Stomach (tissue), 9 donors: ENCODE data around the gene BCAM. TPM values are rescaled to one million over a fixed set of nuclear protein-coding genes. Genes with fewer than 3 reads are reported as not detected.
A peak's percentile ranks its signal among the peaks of the same experiment; 100 is the strongest.
"Not testable (repeated sequence)": the region's sequence is repeated elsewhere in the genome, so short reads cannot be mapped to it uniquely, and the experiment has no call there.

Source experiments
- DNase-seq, 2 donors: peaks; one replicate each; pipeline versions ENCODE4 v3.0.0 to v3.0.0-alpha.2; 2013 to 2019
- H3K27ac ChIP-seq, 5 donors: fragments of 200-600 bp in 4 of 5; sonication (generic) in 4 of 5; one replicate each; pipeline ENCODE4 v1.5.1; 2013 to 2019; ENCODE audit warnings: mild to moderate bottlenecking in 1 of 5, moderate library complexity in 1 of 5
- H3K27me3 ChIP-seq, 3 donors: fragments of 200-600 bp; sonication (generic); one replicate each; pipeline ENCODE4 v1.5.1; 2017 to 2019; ENCODE audit warnings: mixed run types in 1 of 3
- H3K36me3 ChIP-seq, 4 donors: fragments of 200-600 bp; sonication (generic); 1 replicate in 3 of 4; 2 replicates in 1 of 4; pipeline ENCODE4 v1.5.1; 2016 to 2019
- H3K4me1 ChIP-seq, 4 donors: fragments of 200-600 bp; sonication (generic); one replicate each; pipeline ENCODE4 v1.5.1; 2016 to 2019
- H3K4me3 ChIP-seq, 4 donors: fragments of 200-600 bp; sonication (generic) in 3 of 4; one replicate each; pipeline ENCODE4 v1.5.1; 2016 to 2019; ENCODE audit warnings: mild to moderate bottlenecking in 1 of 4
- H3K9me3 ChIP-seq, 4 donors: fragments of 200-600 bp; sonication (generic); one replicate each; pipeline ENCODE4 v1.5.1; 2016 to 2019
- EP300 ChIP-seq: sonication (generic); formaldehyde crosslinking; IDR thresholded peaks from one replicate; pipeline ENCODE4 v1.6.1; 2017; ENCODE audit warnings: antibody characterized with exemption
- POLR2A ChIP-seq, 4 donors: fragments of 450-650 bp; IDR thresholded peaks; one replicate each; pipeline ENCODE4 v1.6.1; 2016; ENCODE audit warnings: antibody characterized with exemption in 4 of 4, control low read depth in 2 of 4, mild to moderate bottlenecking in 1 of 4, moderate library complexity in 1 of 4
- POLR2AphosphoS5 ChIP-seq, 3 donors: sonication (generic); formaldehyde crosslinking; IDR thresholded peaks; one replicate each; pipeline ENCODE4 v1.6.1; 2016; ENCODE audit warnings: antibody characterized with exemption in 3 of 3
- WGBS, 5 donors: extraction: QIAGEN DNeasy Blood & Tissue Kit in 3 of 5; methylation state at CpG; one replicate each; pipeline versions ENCODE4 v1.1.5 to v1.1.7; 2013 to 2018; 5-methylcytosine and 5-hydroxymethylcytosine counted together
- intact Hi-C: fragments of 100-400 bp; cut with DNase I; formaldehyde crosslinking; loops from one replicate; pipeline ENCODE4 v1.15.1; 2023; ENCODE audit warnings: low total_unique reads
- polyA plus RNA-seq, 3 donors: library from polyadenylated mRNA; stranded (reverse); fragments of 200-250 nt; gene quantifications; one replicate each; pipeline ENCODE4 v1.2.3, GENCODE V29; 2013
- total RNA-seq, 5 donors: library from RNA; depleted of rRNA; stranded (reverse); fragments of >200 nt; gene quantifications; one replicate each; pipeline versions ENCODE4 v1.1.0 to v1.2.3, GENCODE V29; 2014 to 2016
- TF ChIP-seq, protein P1 (sequence below), 7 experiments: fragments of 450-650 bp in 4 of 7; fragments of 200-600 bp in 3 of 7; sonication (generic) in 3 of 7; IDR thresholded peaks; one replicate each; pipeline ENCODE4 v1.5.1; 2016 to 2019; ENCODE audit warnings: antibody characterized with exemption in 7 of 7, control low read depth in 2 of 7, mild to moderate bottlenecking in 1 of 7
- donor health status: healthy with polysubstance abuse.
- donor health status: Bipolar disorder and iron deficiency.
- donor health status: healthy.

The BCAM gene
- total and polyA plus RNA-seq, 8 donors = 7.3 to 265 (median 36.5) TPM

GRCh38 chr19:44765949-44766335, 43.0 kb upstream of the BCAM start:
- no peak overlapping the region for H3K4me3 ChIP-seq
- H3K36me3 ChIP-seq = peaks cover 0 to 11% (median 7%) of the 10 kb centered on the region in 4 donors
- no peak for DNase-seq
- intact Hi-C loops = no loop called here
- H3K27ac ChIP-seq = peak overlapping the region in 2 of 5 donors; percentile 32 to 54
- H3K9me3 ChIP-seq = peaks cover 0 to 5% (median 0%) of the 10 kb centered on the region in 4 donors
- WGBS, 5 donors = 79 to 93% (median 87%) methylated on average over 3 of the region's 3 CpGs
- H3K4me1 ChIP-seq = peaks cover 3 to 38% (median 9%) of the 10 kb centered on the region in 4 donors
- TF ChIP-seq EP300 (no peak), POLR2A (IDR thresholded peaks at IDR 0.05) (no peak), POLR2AphosphoS5 (IDR thresholded peaks at IDR 0.05) (no peak)
- TF ChIP-seq, protein P1, sequence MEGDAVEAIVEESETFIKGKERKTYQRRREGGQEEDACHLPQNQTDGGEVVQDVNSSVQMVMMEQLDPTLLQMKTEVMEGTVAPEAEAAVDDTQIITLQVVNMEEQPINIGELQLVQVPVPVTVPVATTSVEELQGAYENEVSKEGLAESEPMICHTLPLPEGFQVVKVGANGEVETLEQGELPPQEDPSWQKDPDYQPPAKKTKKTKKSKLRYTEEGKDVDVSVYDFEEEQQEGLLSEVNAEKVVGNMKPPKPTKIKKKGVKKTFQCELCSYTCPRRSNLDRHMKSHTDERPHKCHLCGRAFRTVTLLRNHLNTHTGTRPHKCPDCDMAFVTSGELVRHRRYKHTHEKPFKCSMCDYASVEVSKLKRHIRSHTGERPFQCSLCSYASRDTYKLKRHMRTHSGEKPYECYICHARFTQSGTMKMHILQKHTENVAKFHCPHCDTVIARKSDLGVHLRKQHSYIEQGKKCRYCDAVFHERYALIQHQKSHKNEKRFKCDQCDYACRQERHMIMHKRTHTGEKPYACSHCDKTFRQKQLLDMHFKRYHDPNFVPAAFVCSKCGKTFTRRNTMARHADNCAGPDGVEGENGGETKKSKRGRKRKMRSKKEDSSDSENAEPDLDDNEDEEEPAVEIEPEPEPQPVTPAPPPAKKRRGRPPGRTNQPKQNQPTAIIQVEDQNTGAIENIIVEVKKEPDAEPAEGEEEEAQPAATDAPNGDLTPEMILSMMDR (IDR thresholded peaks at IDR 0.05) = no peak
- no peaks in the 10 kb centered on the region for H3K27me3 ChIP-seq

DNA sequence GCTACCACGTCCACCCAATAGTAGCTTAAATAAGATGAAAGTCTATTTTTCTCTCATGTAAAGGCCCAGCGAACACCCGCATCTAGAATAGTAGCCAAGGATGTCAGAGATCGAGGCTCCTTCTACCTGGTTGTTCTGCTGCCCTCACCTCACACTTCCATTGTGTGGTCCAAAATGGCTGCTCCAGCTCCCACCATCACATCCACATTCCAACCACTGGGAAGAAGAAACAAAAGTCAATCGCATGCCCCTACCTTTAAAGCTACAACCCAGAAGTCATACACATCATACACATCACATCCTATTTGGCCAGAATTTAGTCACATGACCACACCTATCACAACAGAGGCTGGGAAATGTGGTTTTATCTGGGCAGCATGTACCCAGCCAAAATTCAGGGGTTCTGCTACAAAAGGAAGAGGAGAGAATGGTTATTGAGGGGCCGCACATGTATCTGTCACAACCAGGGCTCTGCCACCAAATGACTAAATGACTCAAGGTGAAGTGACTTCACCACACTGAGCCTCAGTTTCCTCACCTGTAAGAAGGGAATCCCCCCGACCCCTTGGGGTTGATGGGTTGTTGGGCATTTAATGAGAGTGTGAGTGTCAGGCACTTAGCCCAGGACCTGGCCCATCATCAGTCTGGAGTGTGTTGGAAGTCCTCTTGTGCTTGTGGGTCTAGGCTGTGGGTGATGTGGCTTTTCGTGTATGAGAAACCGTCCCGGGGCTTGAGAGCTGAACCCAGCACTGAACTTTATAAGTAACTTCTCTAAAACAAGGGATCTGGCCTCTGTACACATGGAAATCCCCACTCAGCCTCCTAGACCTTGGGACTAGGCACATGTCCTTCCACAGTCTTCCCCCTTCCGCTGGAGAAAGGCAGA, 41.4 kb upstream of the BCAM start:
- no peaks in the 10 kb centered on the region for H3K36me3 ChIP-seq
- 69 to 80% (median 75%) methylated on average over 10 to 11 of the region's 11 CpGs for WGBS, 5 donors
- TF ChIP-seq EP300 = no peak
- no peak for TF ChIP-seq POLR2A (IDR thresholded peaks at IDR 0.05)
- TF ChIP-seq POLR2AphosphoS5 (IDR thresholded peaks at IDR 0.05) = no peak
- TF ChIP-seq, protein P1 (IDR thresholded peaks at IDR 0.05) = no peak
- peaks cover 0 to 5% (median 0%) of the 10 kb centered on the region in 4 donors for H3K9me3 ChIP-seq
- intact Hi-C loops = no loop called here
- H3K4me3 ChIP-seq = no peak overlapping the region
- DNase-seq = no peak
- H3K4me1 ChIP-seq = peaks cover 3 to 36% (median 9%) of the 10 kb centered on the region in 4 donors
- no peaks in the 10 kb centered on the region for H3K27me3 ChIP-seq
- peak overlapping the region in 1 of 5 donors; percentile 5 for H3K27ac ChIP-seq

DNA sequence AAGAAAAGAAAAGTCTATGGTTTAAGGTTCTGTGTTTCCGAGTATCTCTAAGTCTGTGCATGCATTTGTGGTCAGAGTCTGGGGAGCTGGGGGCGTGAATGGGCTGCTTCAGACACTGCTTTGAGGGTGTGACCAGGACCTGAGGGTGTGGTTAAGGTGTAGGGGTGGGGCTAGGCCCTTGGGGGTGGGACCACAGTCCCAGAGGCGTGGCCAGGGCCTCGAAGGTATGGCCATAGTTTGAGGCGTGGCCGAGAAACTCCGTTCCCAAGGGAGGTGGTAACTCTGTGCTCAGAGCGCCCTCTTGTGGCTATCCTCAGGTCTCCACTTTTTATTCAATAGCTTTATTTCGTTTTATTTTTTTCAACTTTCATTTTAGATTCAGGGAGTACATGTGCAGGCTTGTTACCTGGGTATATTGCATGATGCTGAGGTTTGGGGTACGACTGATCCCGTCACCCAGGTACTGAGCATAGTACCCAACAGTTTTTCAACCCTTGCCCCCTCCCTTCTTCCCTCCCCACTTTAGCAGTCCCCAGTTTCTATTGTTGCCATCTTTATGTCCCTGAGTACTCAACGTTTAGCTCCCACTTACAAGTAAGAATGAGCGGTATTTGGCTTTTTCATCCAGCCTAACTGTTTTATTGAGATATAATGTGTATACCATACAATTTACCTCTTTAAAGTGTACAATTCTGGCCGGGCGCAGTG, 38.2 kb upstream of the BCAM start:
- Histone ChIP-seq H3K36me3 (no peaks in the 10 kb centered on the region), H3K9me3 (peaks cover 0 to 5% (median 0%) of the 10 kb centered on the region in 4 donors), H3K27ac (peak overlapping the region in 4 of 5 donors; percentile 13 to 55 (median 43)), H3K4me1 (peaks cover 3 to 16% (median 12%) of the 10 kb centered on the region in 4 donors), H3K4me3 (peak overlapping the region in 1 of 4 donors; percentile 8), H3K27me3 (no peaks in the 10 kb centered on the region)
- TF ChIP-seq, protein P1 (IDR thresholded peaks at IDR 0.05) = peak in 6 of 7 experiments; percentile 14 to 96 (median 88)
- TF ChIP-seq POLR2AphosphoS5 (IDR thresholded peaks at IDR 0.05) (peak in 1 of 3 donors; percentile 85), POLR2A (IDR thresholded peaks at IDR 0.05) (no peak), EP300 (no peak)
- intact Hi-C loops = loop anchor here (5.0 kb wide), 1 partner anchor 48 kb away; no protein-coding TSS in a partner anchor
- WGBS, 5 donors = 16 to 18% (median 16%) methylated on average over 15 of the region's 15 CpGs
- peak; percentile 97 to 98 for DNase-seq

DNA sequence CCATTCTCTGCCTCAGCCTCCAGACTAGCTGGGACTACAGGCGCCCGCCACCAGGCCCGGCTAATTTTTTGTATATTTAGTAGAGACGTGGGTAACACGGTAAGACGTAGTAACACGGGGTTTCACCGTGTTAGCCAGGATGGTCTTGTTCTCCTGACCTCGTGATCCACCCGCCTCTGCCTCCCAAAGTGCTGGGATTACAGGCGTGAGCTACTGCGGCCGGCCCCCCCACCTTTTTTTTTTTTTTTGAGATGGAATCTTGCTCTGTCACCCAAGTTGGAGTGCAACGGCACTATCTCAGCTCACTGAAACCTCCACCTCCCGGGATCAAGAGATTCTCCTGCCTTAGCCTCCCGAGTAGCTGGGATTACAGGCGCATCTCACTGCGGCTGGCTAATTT, 36.8 kb upstream of the BCAM start:
- H3K9me3 ChIP-seq, H3K27ac ChIP-seq, H3K4me3 ChIP-seq, DNase-seq, H3K36me3 ChIP-seq, H3K27me3 ChIP-seq: not testable (repeated sequence)
- peaks cover 3 to 28% (median 21%) of the 10 kb centered on the region in 4 donors for H3K4me1 ChIP-seq
- 79 to 88% (median 85%) methylated on average over 18 of the region's 18 CpGs for WGBS, 5 donors
- intact Hi-C loops = loop anchor here (5.0 kb wide), 1 partner anchor 50 kb away; no protein-coding TSS in a partner anchor
